ENCODE measurements around the gene NPTXR. TPM values are rescaled to one million over a fixed set of nuclear protein-coding genes. Genes with fewer than 3 reads are reported as not detected.

Gene NPTXR
- total and polyA plus RNA-seq, 4 donors: 0.98 to 5.8 (median 2.8) TPM

DNA sequence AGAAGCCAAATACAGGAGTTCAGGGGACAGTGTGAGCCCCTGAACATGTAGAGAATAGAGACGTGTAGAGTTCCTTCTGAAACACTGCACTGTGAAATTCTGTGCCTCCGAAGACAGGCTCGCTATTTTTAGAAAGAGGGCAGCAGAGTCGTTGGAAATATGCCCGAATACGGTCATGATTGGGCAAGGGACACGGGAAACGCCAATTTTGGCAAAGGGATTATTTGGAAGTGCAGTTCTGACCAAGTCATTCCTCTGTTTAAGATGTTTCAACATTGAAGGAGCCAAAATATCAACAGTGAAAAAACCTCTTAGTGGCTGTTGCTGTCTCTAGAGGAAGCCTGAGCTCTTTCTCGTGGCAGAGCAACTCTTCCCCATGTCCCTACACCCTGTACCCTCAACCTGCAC is 37.6 kb upstream of the NPTXR start:
- no peaks in the 10 kb centered on the region for H3K9me3 ChIP-seq (ENCODE audit: control insufficient read depth in 4 of 4, insufficient read depth in 3 of 4, low read length in 3 of 4)
- TF ChIP-seq, protein P1, sequence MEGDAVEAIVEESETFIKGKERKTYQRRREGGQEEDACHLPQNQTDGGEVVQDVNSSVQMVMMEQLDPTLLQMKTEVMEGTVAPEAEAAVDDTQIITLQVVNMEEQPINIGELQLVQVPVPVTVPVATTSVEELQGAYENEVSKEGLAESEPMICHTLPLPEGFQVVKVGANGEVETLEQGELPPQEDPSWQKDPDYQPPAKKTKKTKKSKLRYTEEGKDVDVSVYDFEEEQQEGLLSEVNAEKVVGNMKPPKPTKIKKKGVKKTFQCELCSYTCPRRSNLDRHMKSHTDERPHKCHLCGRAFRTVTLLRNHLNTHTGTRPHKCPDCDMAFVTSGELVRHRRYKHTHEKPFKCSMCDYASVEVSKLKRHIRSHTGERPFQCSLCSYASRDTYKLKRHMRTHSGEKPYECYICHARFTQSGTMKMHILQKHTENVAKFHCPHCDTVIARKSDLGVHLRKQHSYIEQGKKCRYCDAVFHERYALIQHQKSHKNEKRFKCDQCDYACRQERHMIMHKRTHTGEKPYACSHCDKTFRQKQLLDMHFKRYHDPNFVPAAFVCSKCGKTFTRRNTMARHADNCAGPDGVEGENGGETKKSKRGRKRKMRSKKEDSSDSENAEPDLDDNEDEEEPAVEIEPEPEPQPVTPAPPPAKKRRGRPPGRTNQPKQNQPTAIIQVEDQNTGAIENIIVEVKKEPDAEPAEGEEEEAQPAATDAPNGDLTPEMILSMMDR (IDR thresholded peaks at IDR 0.05; ENCODE audit: control extremely low read depth, extremely low read depth): no peak
- H3K36me3 ChIP-seq (ENCODE audit: control insufficient read depth in 4 of 4, insufficient read depth in 4 of 4, low read length in 4 of 4): no peaks in the 10 kb centered on the region
- DNase-seq: peak; percentile 90 to 96 (median 96)
- peak; percentile 50 for ATAC-seq (ENCODE audit: insufficient read depth, low FRiP score)
- H3K4me3 ChIP-seq: no peak overlapping the region
- H3K27me3 ChIP-seq (ENCODE audit: control insufficient read depth in 3 of 3, insufficient read depth in 3 of 3, low read length in 2 of 3): no peaks in the 10 kb centered on the region
- H3K27ac ChIP-seq (ENCODE audit: low read depth in 1 of 2, low read length in 1 of 2): peak overlapping the region; percentile 76
- H3K4me1 ChIP-seq (ENCODE audit: control insufficient read depth in 5 of 5, insufficient read depth in 5 of 5, low read length in 5 of 5): peaks cover 7 to 28% (median 11%) of the 10 kb centered on the region in 5 donors
- H3K9ac ChIP-seq (ENCODE audit: insufficient read depth in 1 of 2, low read length in 2 of 2): peak overlapping the region in 1 of 2 donors; percentile 45
- 13 to 16% methylated on average over 9 of the region's 9 CpGs for WGBS, 2 donors

GRCh38 chr22:38879961-38880360 is 36.1 kb upstream of the NPTXR start:
- Histone ChIP-seq H3K27ac (ENCODE audit: low read depth in 1 of 2, low read length in 1 of 2) (no peak overlapping the region), H3K4me1 (ENCODE audit: control insufficient read depth in 5 of 5, insufficient read depth in 5 of 5, low read length in 5 of 5) (peaks cover 7 to 28% (median 11%) of the 10 kb centered on the region in 5 donors), H3K27me3 (ENCODE audit: control insufficient read depth in 3 of 3, insufficient read depth in 3 of 3, low read length in 2 of 3) (no peaks in the 10 kb centered on the region), H3K4me3 (no peak overlapping the region), H3K36me3 (ENCODE audit: control insufficient read depth in 4 of 4, insufficient read depth in 4 of 4, low read length in 4 of 4) (no peaks in the 10 kb centered on the region), H3K9ac (ENCODE audit: insufficient read depth in 1 of 2, low read length in 2 of 2) (no peak overlapping the region), H3K9me3 (ENCODE audit: control insufficient read depth in 4 of 4, insufficient read depth in 3 of 4, low read length in 3 of 4) (no peaks in the 10 kb centered on the region)
- WGBS, 2 donors: 85 to 90% methylated on average over 5 of the region's 5 CpGs
- DNase-seq (no peak), ATAC-seq (ENCODE audit: insufficient read depth, low FRiP score) (no peak)
- TF ChIP-seq, protein P1 (IDR thresholded peaks at IDR 0.05; ENCODE audit: control extremely low read depth, extremely low read depth): no peak

DNA sequence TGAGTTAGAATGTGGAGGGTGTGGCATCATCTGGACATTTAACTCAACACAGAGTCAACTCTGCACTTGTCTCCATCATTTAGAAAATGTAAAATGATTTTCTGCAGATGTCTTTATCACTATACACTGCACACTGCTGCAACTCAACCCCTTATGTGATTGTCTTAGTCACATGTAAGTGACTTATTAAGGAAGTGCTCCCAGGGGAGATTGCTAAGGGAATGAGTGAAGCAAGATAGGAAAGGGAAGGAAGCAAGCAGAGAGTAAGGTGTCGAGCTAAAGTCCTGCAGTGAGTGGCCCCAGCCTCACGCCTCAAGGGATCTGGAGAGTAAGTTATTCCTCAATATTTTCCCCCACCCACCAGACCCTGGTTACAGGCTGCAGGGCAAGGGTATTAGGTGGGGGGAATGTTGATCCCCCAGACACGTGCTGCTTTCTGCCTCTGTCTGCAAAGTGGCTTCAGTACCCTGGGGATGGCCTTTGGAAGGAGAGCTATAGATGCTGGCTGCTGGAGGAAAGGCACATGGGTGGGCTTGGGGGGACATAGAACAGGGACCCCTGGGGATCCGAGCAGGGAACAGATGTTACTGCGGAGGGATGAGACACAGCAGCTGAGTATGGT is 35.4 kb upstream of the NPTXR start:
- H3K27me3 ChIP-seq (ENCODE audit: control insufficient read depth in 3 of 3, insufficient read depth in 3 of 3, low read length in 2 of 3): no peaks in the 10 kb centered on the region
- no peaks in the 10 kb centered on the region for H3K9me3 ChIP-seq (ENCODE audit: control insufficient read depth in 4 of 4, insufficient read depth in 3 of 4, low read length in 3 of 4)
- peaks cover 7 to 28% (median 11%) of the 10 kb centered on the region in 5 donors for H3K4me1 ChIP-seq (ENCODE audit: control insufficient read depth in 5 of 5, insufficient read depth in 5 of 5, low read length in 5 of 5)
- no peak overlapping the region for H3K9ac ChIP-seq (ENCODE audit: insufficient read depth in 1 of 2, low read length in 2 of 2)
- TF ChIP-seq, protein P1 (IDR thresholded peaks at IDR 0.05; ENCODE audit: control extremely low read depth, extremely low read depth): no peak
- ATAC-seq (ENCODE audit: insufficient read depth, low FRiP score): no peak
- no peak overlapping the region for H3K27ac ChIP-seq (ENCODE audit: low read depth in 1 of 2, low read length in 1 of 2)
- 58 to 77% methylated on average over 5 of the region's 5 CpGs for WGBS, 2 donors
- DNase-seq: no peak
- H3K4me3 ChIP-seq: no peak overlapping the region
- H3K36me3 ChIP-seq (ENCODE audit: control insufficient read depth in 4 of 4, insufficient read depth in 4 of 4, low read length in 4 of 4): no peaks in the 10 kb centered on the region

DNA sequence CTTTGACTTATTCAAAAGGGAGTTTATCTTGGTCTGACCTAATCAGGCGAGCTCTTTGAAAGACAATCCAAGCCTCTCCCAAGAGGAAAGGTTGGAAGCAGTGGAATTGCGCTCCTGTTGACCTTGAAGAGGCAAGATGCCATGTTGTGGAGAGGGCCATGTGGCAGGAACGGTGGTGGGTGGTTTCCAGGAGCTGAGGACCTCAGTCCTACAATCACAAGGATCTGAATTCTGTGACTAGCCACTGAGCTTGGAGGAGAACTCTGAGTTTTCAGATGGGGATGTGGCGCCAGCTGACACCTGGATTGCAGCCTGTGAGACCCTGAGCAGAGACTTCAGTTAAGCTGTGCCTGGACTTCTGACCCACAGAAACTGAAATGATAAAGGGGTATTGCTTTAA is 34.2 kb upstream of the NPTXR start:
- H3K27me3 ChIP-seq (ENCODE audit: control insufficient read depth in 3 of 3, insufficient read depth in 3 of 3, low read length in 2 of 3): no peaks in the 10 kb centered on the region
- no peak overlapping the region for H3K4me3 ChIP-seq
- WGBS, 2 donors: 91 to 96% methylated on average over 4 of the region's 4 CpGs
- TF ChIP-seq, protein P1 (IDR thresholded peaks at IDR 0.05; ENCODE audit: control extremely low read depth, extremely low read depth): no peak
- DNase-seq: no peak
- no peaks in the 10 kb centered on the region for H3K9me3 ChIP-seq (ENCODE audit: control insufficient read depth in 4 of 4, insufficient read depth in 3 of 4, low read length in 3 of 4)
- ATAC-seq (ENCODE audit: insufficient read depth, low FRiP score): no peak
- no peaks in the 10 kb centered on the region for H3K36me3 ChIP-seq (ENCODE audit: control insufficient read depth in 4 of 4, insufficient read depth in 4 of 4, low read length in 4 of 4)
- H3K4me1 ChIP-seq (ENCODE audit: control insufficient read depth in 5 of 5, insufficient read depth in 5 of 5, low read length in 5 of 5): peaks cover 7 to 28% (median 14%) of the 10 kb centered on the region in 5 donors
- no peak overlapping the region for H3K9ac ChIP-seq (ENCODE audit: insufficient read depth in 1 of 2, low read length in 2 of 2)
- no peak overlapping the region for H3K27ac ChIP-seq (ENCODE audit: low read depth in 1 of 2, low read length in 1 of 2)
